Naive thymus-derived CD8-positive, alpha-beta T cell (primary cell): ENCODE results near the gene NKAIN4. TPM values are rescaled to one million over a fixed set of nuclear protein-coding genes. Genes with fewer than 3 reads are reported as not detected.

Experiments used
- ATAC-seq, 2 donors: fragments of 150-1000 bp; cut with Tn5 transposase in 1 of 2; sonication (Bioruptor Pico), chemical (Tn5 transposase) in 1 of 2; 1 replicate in 1 of 2; 2 replicates in 1 of 2; pipeline ENCODE4 v1.10.0; 2021; ENCODE audit warnings: mild to moderate bottlenecking in 2 of 2, moderate library complexity in 2 of 2
- POLR2A ChIA-PET: fragments of 350-600 bp; sonication (Branson Sonifier 250); formaldehyde crosslinking; loops from one replicate; lab custom pipeline; 2021; ENCODE audit warnings: antibody characterized with exemption; lab: Charles Lee
- DNase-seq, 10 donors: peaks; one replicate each; pipeline versions ENCODE4 v3.0.0 to v3.0.0-alpha.2; 2020 to 2022
- H3K27ac Mint-ChIP-seq, 10 donors: one replicate each; pipeline ENCODE4 v1.8.0; 2020 to 2022; ENCODE audit warnings: mild to moderate bottlenecking in 10 of 10, mixed read lengths in 10 of 10, moderate library complexity in 4 of 10, inconsistent platforms in 1 of 10
- H3K27me3 Mint-ChIP-seq, 5 donors: one replicate each; pipeline ENCODE4 v1.8.0; 2021 to 2022; ENCODE audit warnings: mixed read lengths in 5 of 5
- H3K36me3 Mint-ChIP-seq, 3 donors: one replicate each; pipeline ENCODE4 v1.8.0; 2020 to 2022; ENCODE audit warnings: mixed read lengths in 3 of 3, mild to moderate bottlenecking in 2 of 3, inconsistent platforms in 1 of 3
- H3K4me1 Mint-ChIP-seq, 4 donors: one replicate each; pipeline ENCODE4 v1.8.0; 2021 to 2022; ENCODE audit warnings: mixed read lengths in 4 of 4
- H3K4me3 Mint-ChIP-seq, 10 donors: one replicate each; pipeline ENCODE4 v1.8.0; 2020 to 2022; ENCODE audit warnings: mild to moderate bottlenecking in 10 of 10, mixed read lengths in 10 of 10, moderate library complexity in 6 of 10, inconsistent platforms in 1 of 10
- H3K9me3 Mint-ChIP-seq, 9 donors: one replicate each; pipeline ENCODE4 v1.8.0; 2020 to 2022; ENCODE audit warnings: mixed read lengths in 9 of 9, mild to moderate bottlenecking in 3 of 9, inconsistent platforms in 1 of 9, moderate library complexity in 1 of 9
- microRNA-seq: library from miRNA; unstranded; fragments of <30 nt; microRNA quantifications from one replicate; pipeline ENCODE4 v1.2.0, GENCODE V29; 2022; ENCODE audit warnings: borderline microRNAs expressed
- polyA plus RNA-seq, 3 donors: library from polyadenylated mRNA; unstranded; fragments of 300-500 nt; fragmentation: Illumina TruSeq; gene quantifications; one replicate each; pipeline ENCODE4 v1.2.3, GENCODE V29; 2021
- total RNA-seq, 8 experiments: library from RNA in 2 of 8; stranded (reverse) in 2 of 8; gene quantifications; one replicate each; pipeline ENCODE4 v1.2.3 and lab custom pipeline; 2021 to 2026

NKAIN4 gene
- total and polyA plus RNA-seq, 5 experiments from 2014 or later, result not detected

- DNase-seq (no peak), ATAC-seq (no peak)
- POLR2A ChIA-PET, result no interaction called here
- H3K36me3 Mint-ChIP-seq, result peaks cover 0 to 97% (median 0%) of the 10 kb centered on the region in 3 donors
- no peak overlapping the region for H3K4me3 Mint-ChIP-seq
- H3K9me3 Mint-ChIP-seq, result no peaks in the 10 kb centered on the region
- H3K27me3 Mint-ChIP-seq, result no peaks in the 10 kb centered on the region
- H3K4me1 Mint-ChIP-seq, result peaks cover 20 to 73% (median 36%) of the 10 kb centered on the region in 4 donors
- no peak overlapping the region for H3K27ac Mint-ChIP-seq
These were observed 52.2 kb downstream of the NKAIN4 start for GRCh38 chr20:63202021-63202420.

GRCh38 chr20:63198606-63199005, 55.7 kb downstream of the NKAIN4 start:
- POLR2A ChIA-PET, result no interaction called here
- Mint-ChIP-seq H3K36me3 (peaks cover 0 to 89% (median 0%) of the 10 kb centered on the region in 3 donors), H3K4me1 (peaks cover 16 to 56% (median 35%) of the 10 kb centered on the region in 4 donors), H3K27me3 (no peaks in the 10 kb centered on the region), H3K27ac (peak overlapping the region in 5 of 10 donors; percentile 11 to 56 (median 34)), H3K4me3 (peak overlapping the region in 1 of 10 donors; percentile 19), H3K9me3 (no peaks in the 10 kb centered on the region)
- DNase-seq, result no peak
- no peak for ATAC-seq

GRCh38 chr20:63196768-63197470, 57.3 kb downstream of the NKAIN4 start:
- Mint-ChIP-seq H3K27ac (peak overlapping the region in 9 of 10 donors; percentile 14 to 79 (median 36)), H3K4me3 (no peak overlapping the region), H3K9me3 (no peaks in the 10 kb centered on the region), H3K36me3 (peaks cover 0 to 74% (median 0%) of the 10 kb centered on the region in 3 donors), H3K27me3 (no peaks in the 10 kb centered on the region), H3K4me1 (peaks cover 16 to 50% (median 35%) of the 10 kb centered on the region in 4 donors)
- POLR2A ChIA-PET, result no interaction called here
- DNase-seq (no peak), ATAC-seq (no peak)

GRCh38 chr20:63194797-63195173, 59.5 kb downstream of the NKAIN4 start:
- H3K27me3 Mint-ChIP-seq, result no peaks in the 10 kb centered on the region
- ATAC-seq, result no peak
- DNase-seq, result no peak
- H3K4me3 Mint-ChIP-seq, result no peak overlapping the region
- H3K4me1 Mint-ChIP-seq, result peaks cover 12 to 33% (median 27%) of the 10 kb centered on the region in 4 donors
- no peaks in the 10 kb centered on the region for H3K9me3 Mint-ChIP-seq
- POLR2A ChIA-PET, result interaction anchor here (1.2 kb wide), 1 partner anchor 17 kb away, joined by 3 read pairs; no protein-coding TSS in a partner anchor
- peak overlapping the region in 2 of 10 donors; percentile 12 to 79 for H3K27ac Mint-ChIP-seq
- H3K36me3 Mint-ChIP-seq, result peaks cover 0 to 53% (median 0%) of the 10 kb centered on the region in 3 donors

GRCh38 chr20:63194007-63194796, 60.1 kb downstream of the NKAIN4 start:
- no peak for DNase-seq
- Mint-ChIP-seq H3K4me3 (no peak overlapping the region), H3K4me1 (peaks cover 12 to 27% (median 22%) of the 10 kb centered on the region in 4 donors), H3K27ac (peak overlapping the region in 1 of 10 donors; percentile 56), H3K9me3 (no peaks in the 10 kb centered on the region), H3K36me3 (peaks cover 0 to 47% (median 0%) of the 10 kb centered on the region in 3 donors), H3K27me3 (no peaks in the 10 kb centered on the region)
- no peak for ATAC-seq
- POLR2A ChIA-PET, result interaction anchor here (1.2 kb wide), 1 partner anchor 17 kb away, joined by 3 read pairs; no protein-coding TSS in a partner anchor

GRCh38 chr20:63192721-63193120, 61.5 kb downstream of the NKAIN4 start:
- ATAC-seq, result no peak
- Mint-ChIP-seq H3K27me3 (no peaks in the 10 kb centered on the region), H3K4me1 (peaks cover 8 to 15% (median 13%) of the 10 kb centered on the region in 4 donors), H3K9me3 (no peaks in the 10 kb centered on the region), H3K36me3 (peaks cover 0 to 33% (median 0%) of the 10 kb centered on the region in 3 donors), H3K4me3 (no peak overlapping the region), H3K27ac (no peak overlapping the region)
- POLR2A ChIA-PET, result no interaction called here
- DNase-seq, result no peak

GRCh38 chr20:63191400-63191799, 62.9 kb downstream of the NKAIN4 start:
- POLR2A ChIA-PET, result no interaction called here
- Mint-ChIP-seq H3K27ac (no peak overlapping the region), H3K9me3 (no peaks in the 10 kb centered on the region), H3K27me3 (no peaks in the 10 kb centered on the region), H3K4me1 (peaks cover 2 to 6% (median 4%) of the 10 kb centered on the region in 4 donors), H3K4me3 (peak overlapping the region in 1 of 10 donors; percentile 6), H3K36me3 (peaks cover 0 to 22% (median 0%) of the 10 kb centered on the region in 3 donors)
- no peak for ATAC-seq
- no peak for DNase-seq

GRCh38 chr20:63190828-63191227, 63.4 kb downstream of the NKAIN4 start:
- POLR2A ChIA-PET, result no interaction called here
- no peak overlapping the region for H3K27ac Mint-ChIP-seq
- no peak overlapping the region for H3K4me3 Mint-ChIP-seq
- no peak for DNase-seq
- H3K36me3 Mint-ChIP-seq, result peaks cover 0 to 16% (median 0%) of the 10 kb centered on the region in 3 donors
- H3K27me3 Mint-ChIP-seq, result no peaks in the 10 kb centered on the region
- ATAC-seq, result no peak
- peaks cover 0 to 6% (median 3%) of the 10 kb centered on the region in 4 donors for H3K4me1 Mint-ChIP-seq
- no peaks in the 10 kb centered on the region for H3K9me3 Mint-ChIP-seq

Small RNA genes within 50 kb of the gene (microRNA-seq; reads per million reads assigned to microRNA genes)
- gene MIR3196 (not detected), gene MIR4326 (not detected)

Other genes with a start within 250 kb of the NKAIN4 start
- not detected for gene BHLHE23, start 247.5 kb downstream of the NKAIN4 start, total RNA-seq
- gene BHLHE23, start 247.5 kb downstream of the NKAIN4 start, polyA plus RNA-seq, result not detected
- 10 to 100 TPM; 51.8 to 53.1 TPM for gene YTHDF1, start 38.3 kb downstream of the NKAIN4 start, total RNA-seq
- 10 to 100 TPM; 26.8 to 46.6 (median 34.1) TPM for gene YTHDF1, start 38.3 kb downstream of the NKAIN4 start, polyA plus RNA-seq
- gene BIRC7, start 18.6 kb downstream of the NKAIN4 start, total RNA-seq, result not detected
- gene BIRC7, start 18.6 kb downstream of the NKAIN4 start, polyA plus RNA-seq, result 1 to 10 TPM in 2 of 3 donors, under 1 TPM in 1; 0.43 to 3.2 (median 1.6) TPM
- 100 to 1,000 TPM in 1 of 2 experiments, 10 to 100 TPM in 1; 93.4 to 101 TPM for gene ARFGAP1, start 18.4 kb upstream of the NKAIN4 start, total RNA-seq
- 10 to 100 TPM; 11.5 to 19.4 (median 14.6) TPM for gene ARFGAP1, start 18.4 kb upstream of the NKAIN4 start, polyA plus RNA-seq
- under 1 TPM in 1 of 2 experiments, not detected in 1; 0.25 TPM for gene COL20A1, start 38.7 kb upstream of the NKAIN4 start, total RNA-seq
- not detected for gene COL20A1, start 38.7 kb upstream of the NKAIN4 start, polyA plus RNA-seq
- gene CHRNA4, start 106.9 kb upstream of the NKAIN4 start, total RNA-seq, result not detected
- gene CHRNA4, start 106.9 kb upstream of the NKAIN4 start, polyA plus RNA-seq, result not detected
- gene KCNQ2, start 218.2 kb upstream of the NKAIN4 start, total RNA-seq, result under 1 TPM; 0.30 to 0.49 TPM
- gene KCNQ2, start 218.2 kb upstream of the NKAIN4 start, polyA plus RNA-seq, result not detected
- gene EEF1A2, start 244.6 kb upstream of the NKAIN4 start, total RNA-seq, result under 1 TPM; 0.16 to 0.18 TPM
- gene EEF1A2, start 244.6 kb upstream of the NKAIN4 start, polyA plus RNA-seq, result not detected